ENCODE results near the gene MAPK8IP2. TPM values are rescaled to one million over a fixed set of nuclear protein-coding genes. Genes with fewer than 3 reads are reported as not detected.

MAPK8IP2 gene
- total RNA-seq, 1 donor, result 0.36 TPM

- Histone ChIP-seq H3K27me3 (ENCODE audit: insufficient read depth, low read length) (no peaks in the 10 kb centered on the region), H4K20me1 (ENCODE audit: insufficient read depth, low read length) (no peaks in the 10 kb centered on the region), H2AFZ (ENCODE audit: low read length) (no peak overlapping the region), H3K9me3 (ENCODE audit: low read depth, low read length) (no peaks in the 10 kb centered on the region), H3K4me1 (ENCODE audit: insufficient read depth, low read length) (peaks cover under 1% of the 10 kb centered on the region), H3K79me2 (ENCODE audit: insufficient read depth, low read length) (no peaks in the 10 kb centered on the region), H3K4me3 (ENCODE audit: insufficient read depth, low read length) (no peak overlapping the region), H3K4me2 (ENCODE audit: insufficient read depth, low read length) (no peak overlapping the region), H3K27ac (ENCODE audit: low read depth, low read length) (no peak overlapping the region), H3K36me3 (ENCODE audit: insufficient read depth, low read length) (no peaks in the 10 kb centered on the region)
- DNase-seq (ENCODE audit: insufficient read length, low spot score, missing footprints), result peak; percentile 80
- TF ChIP-seq CTCF (IDR thresholded peaks at IDR 0.05; ENCODE audit: extremely low read depth, low read depth, low read length), result no peak
Measured at GRCh38 chr22:50572965-50573364, 27.6 kb upstream of the MAPK8IP2 start.

GRCh38 chr22:50573491-50574382 lies 26.9 kb upstream of the MAPK8IP2 start:
- no peaks in the 10 kb centered on the region for H3K27me3 ChIP-seq (ENCODE audit: insufficient read depth, low read length)
- no peaks in the 10 kb centered on the region for H4K20me1 ChIP-seq (ENCODE audit: insufficient read depth, low read length)
- no peak overlapping the region for H3K27ac ChIP-seq (ENCODE audit: low read depth, low read length)
- no peak overlapping the region for H3K4me3 ChIP-seq (ENCODE audit: insufficient read depth, low read length)
- no peaks in the 10 kb centered on the region for H3K79me2 ChIP-seq (ENCODE audit: insufficient read depth, low read length)
- no peaks in the 10 kb centered on the region for H3K9me3 ChIP-seq (ENCODE audit: low read depth, low read length)
- no peak for TF ChIP-seq CTCF (IDR thresholded peaks at IDR 0.05; ENCODE audit: extremely low read depth, low read depth, low read length)
- peak; percentile 74 for DNase-seq (ENCODE audit: insufficient read length, low spot score, missing footprints)
- H2AFZ ChIP-seq (ENCODE audit: low read length), result no peak overlapping the region
- H3K36me3 ChIP-seq (ENCODE audit: insufficient read depth, low read length), result no peaks in the 10 kb centered on the region
- peaks cover 8% of the 10 kb centered on the region for H3K4me1 ChIP-seq (ENCODE audit: insufficient read depth, low read length)
- no peak overlapping the region for H3K4me2 ChIP-seq (ENCODE audit: insufficient read depth, low read length)

- H3K9me3 ChIP-seq (ENCODE audit: low read depth, low read length), result no peaks in the 10 kb centered on the region
- TF ChIP-seq CTCF (IDR thresholded peaks at IDR 0.05; ENCODE audit: extremely low read depth, low read depth, low read length), result no peak
- peak; percentile 78 for DNase-seq (ENCODE audit: insufficient read length, low spot score, missing footprints)
- no peaks in the 10 kb centered on the region for H4K20me1 ChIP-seq (ENCODE audit: insufficient read depth, low read length)
- H3K4me2 ChIP-seq (ENCODE audit: insufficient read depth, low read length), result no peak overlapping the region
- no peaks in the 10 kb centered on the region for H3K27me3 ChIP-seq (ENCODE audit: insufficient read depth, low read length)
- no peak overlapping the region for H3K4me3 ChIP-seq (ENCODE audit: insufficient read depth, low read length)
- H3K4me1 ChIP-seq (ENCODE audit: insufficient read depth, low read length), result peaks cover 11% of the 10 kb centered on the region
- no peaks in the 10 kb centered on the region for H3K79me2 ChIP-seq (ENCODE audit: insufficient read depth, low read length)
- H3K27ac ChIP-seq (ENCODE audit: low read depth, low read length), result no peak overlapping the region
- H3K36me3 ChIP-seq (ENCODE audit: insufficient read depth, low read length), result no peaks in the 10 kb centered on the region
- H2AFZ ChIP-seq (ENCODE audit: low read length), result no peak overlapping the region
Measured at GRCh38 chr22:50574383-50574755, 26.2 kb upstream of the MAPK8IP2 start.

GRCh38 chr22:50575426-50575941 lies 25.1 kb upstream of the MAPK8IP2 start:
- Histone ChIP-seq H3K27ac (ENCODE audit: low read depth, low read length) (no peak overlapping the region), H3K9me3 (ENCODE audit: low read depth, low read length) (no peaks in the 10 kb centered on the region), H3K4me1 (ENCODE audit: insufficient read depth, low read length) (peaks cover 11% of the 10 kb centered on the region), H3K36me3 (ENCODE audit: insufficient read depth, low read length) (peaks cover 7% of the 10 kb centered on the region), H2AFZ (ENCODE audit: low read length) (no peak overlapping the region), H3K4me2 (ENCODE audit: insufficient read depth, low read length) (no peak overlapping the region), H4K20me1 (ENCODE audit: insufficient read depth, low read length) (no peaks in the 10 kb centered on the region), H3K4me3 (ENCODE audit: insufficient read depth, low read length) (no peak overlapping the region), H3K27me3 (ENCODE audit: insufficient read depth, low read length) (no peaks in the 10 kb centered on the region), H3K79me2 (ENCODE audit: insufficient read depth, low read length) (no peaks in the 10 kb centered on the region)
- TF ChIP-seq CTCF (IDR thresholded peaks at IDR 0.05; ENCODE audit: extremely low read depth, low read depth, low read length), result no peak
- peak; percentile 80 for DNase-seq (ENCODE audit: insufficient read length, low spot score, missing footprints)
